Measurements from ENCODE around the gene RPL18.

DNA sequence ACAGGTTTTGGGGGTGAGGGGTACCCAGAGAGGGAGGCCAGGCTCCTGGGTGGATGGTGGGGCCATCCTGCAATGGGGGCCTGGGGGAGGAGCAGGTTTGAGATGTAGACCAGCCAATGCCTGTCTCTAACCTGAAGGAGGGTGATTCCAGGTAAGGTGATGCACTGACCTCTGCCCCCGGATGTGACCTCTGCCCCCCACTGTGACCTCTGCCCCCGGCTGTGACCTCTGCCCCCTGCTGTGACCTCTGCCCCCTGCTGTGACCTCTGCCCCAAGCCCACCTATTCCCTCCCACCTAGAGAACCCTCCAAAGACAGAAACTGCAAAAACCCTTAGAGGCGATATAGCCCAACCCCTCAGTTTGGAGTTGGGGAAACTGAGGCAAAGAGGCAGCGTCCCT lies 22.7 kb downstream of the RPL18 start:
- TF ChIP-seq, protein P1, sequence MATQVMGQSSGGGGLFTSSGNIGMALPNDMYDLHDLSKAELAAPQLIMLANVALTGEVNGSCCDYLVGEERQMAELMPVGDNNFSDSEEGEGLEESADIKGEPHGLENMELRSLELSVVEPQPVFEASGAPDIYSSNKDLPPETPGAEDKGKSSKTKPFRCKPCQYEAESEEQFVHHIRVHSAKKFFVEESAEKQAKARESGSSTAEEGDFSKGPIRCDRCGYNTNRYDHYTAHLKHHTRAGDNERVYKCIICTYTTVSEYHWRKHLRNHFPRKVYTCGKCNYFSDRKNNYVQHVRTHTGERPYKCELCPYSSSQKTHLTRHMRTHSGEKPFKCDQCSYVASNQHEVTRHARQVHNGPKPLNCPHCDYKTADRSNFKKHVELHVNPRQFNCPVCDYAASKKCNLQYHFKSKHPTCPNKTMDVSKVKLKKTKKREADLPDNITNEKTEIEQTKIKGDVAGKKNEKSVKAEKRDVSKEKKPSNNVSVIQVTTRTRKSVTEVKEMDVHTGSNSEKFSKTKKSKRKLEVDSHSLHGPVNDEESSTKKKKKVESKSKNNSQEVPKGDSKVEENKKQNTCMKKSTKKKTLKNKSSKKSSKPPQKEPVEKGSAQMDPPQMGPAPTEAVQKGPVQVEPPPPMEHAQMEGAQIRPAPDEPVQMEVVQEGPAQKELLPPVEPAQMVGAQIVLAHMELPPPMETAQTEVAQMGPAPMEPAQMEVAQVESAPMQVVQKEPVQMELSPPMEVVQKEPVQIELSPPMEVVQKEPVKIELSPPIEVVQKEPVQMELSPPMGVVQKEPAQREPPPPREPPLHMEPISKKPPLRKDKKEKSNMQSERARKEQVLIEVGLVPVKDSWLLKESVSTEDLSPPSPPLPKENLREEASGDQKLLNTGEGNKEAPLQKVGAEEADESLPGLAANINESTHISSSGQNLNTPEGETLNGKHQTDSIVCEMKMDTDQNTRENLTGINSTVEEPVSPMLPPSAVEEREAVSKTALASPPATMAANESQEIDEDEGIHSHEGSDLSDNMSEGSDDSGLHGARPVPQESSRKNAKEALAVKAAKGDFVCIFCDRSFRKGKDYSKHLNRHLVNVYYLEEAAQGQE (IDR thresholded peaks at IDR 0.05; ENCODE audit: insufficient read depth in 1 of 2, low read depth in 2 of 2, low read length in 2 of 2), result no peak
- TF ChIP-seq TAF1 (IDR thresholded peaks at IDR 0.05; ENCODE audit: borderline replicate concordance, insufficient read depth, low read length), result no peak
